Colonic mucosa (tissue), 4 donors: ENCODE data around the gene MYLK. TPM values are rescaled to one million over a fixed set of nuclear protein-coding genes. Genes with fewer than 3 reads are reported as not detected.

Experiments used
- DNase-seq: peaks from one replicate; pipeline ENCODE4 v3.0.0-alpha.2; 2020
- H3K27ac ChIP-seq: fragments of 200-600 bp; one replicate; pipeline ENCODE4 v1.8.0; 2021
- H3K27me3 ChIP-seq: fragments of 200-600 bp; one replicate; pipeline ENCODE4 v1.8.0; 2021
- H3K36me3 ChIP-seq: fragments of 200-600 bp; one replicate; pipeline ENCODE4 v1.8.0; 2021
- H3K4me1 ChIP-seq: fragments of 200-600 bp; one replicate; pipeline ENCODE4 v1.8.0; 2021; ENCODE audit warnings: mild to moderate bottlenecking
- H3K4me3 ChIP-seq: fragments of 200-600 bp; one replicate; pipeline ENCODE4 v1.8.0; 2021
- H3K9ac ChIP-seq, 2 donors: one replicate each; pipeline ENCODE4 v1.7.0; 2013; ENCODE audit warnings: control low read depth in 2 of 2, low read depth in 2 of 2, low read length in 2 of 2
- H3K9me3 ChIP-seq: fragments of 200-600 bp; one replicate; pipeline ENCODE4 v1.8.0; 2021
- intact Hi-C: fragments of 100-400 bp; cut with DNase I; formaldehyde crosslinking; loops from one replicate; pipeline ENCODE4 v1.14.1; 2022
- total RNA-seq, 2 donors: library from RNA; stranded (reverse); fragmentation: NEBNext Ultra II Directional in 1 of 2; extraction: Animal tissue kit (Norgen Biotek cat#: 25700) in 1 of 2; gene quantifications; one replicate each; pipeline ENCODE4 v1.2.1, GENCODE V29; 2021
- TF ChIP-seq, protein P1 (sequence below): fragments of 200-600 bp; IDR thresholded peaks from one replicate; pipeline ENCODE4 v1.8.0; 2022; ENCODE audit warnings: antibody characterized with exemption, mild to moderate bottlenecking
- donor health status: healthy.
- donor health status: DM: no; HTN: no; CAD: no.
- donor health status: DM: no; HTN: no; CAD: no.

Gene MYLK
- total RNA-seq, 2 donors from 2014 or later, result 58.8 to 267 TPM

GRCh38 chr3:123656691-123657090, 227.4 kb downstream of the MYLK start:
- Histone ChIP-seq H3K9ac (no peak overlapping the region), H3K4me1 (peaks cover 18% of the 10 kb centered on the region), H3K27me3 (no peaks in the 10 kb centered on the region), H3K36me3 (no peaks in the 10 kb centered on the region), H3K4me3 (no peak overlapping the region), H3K27ac (peak overlapping the region; percentile 39), H3K9me3 (no peaks in the 10 kb centered on the region)
- TF ChIP-seq, protein P1, sequence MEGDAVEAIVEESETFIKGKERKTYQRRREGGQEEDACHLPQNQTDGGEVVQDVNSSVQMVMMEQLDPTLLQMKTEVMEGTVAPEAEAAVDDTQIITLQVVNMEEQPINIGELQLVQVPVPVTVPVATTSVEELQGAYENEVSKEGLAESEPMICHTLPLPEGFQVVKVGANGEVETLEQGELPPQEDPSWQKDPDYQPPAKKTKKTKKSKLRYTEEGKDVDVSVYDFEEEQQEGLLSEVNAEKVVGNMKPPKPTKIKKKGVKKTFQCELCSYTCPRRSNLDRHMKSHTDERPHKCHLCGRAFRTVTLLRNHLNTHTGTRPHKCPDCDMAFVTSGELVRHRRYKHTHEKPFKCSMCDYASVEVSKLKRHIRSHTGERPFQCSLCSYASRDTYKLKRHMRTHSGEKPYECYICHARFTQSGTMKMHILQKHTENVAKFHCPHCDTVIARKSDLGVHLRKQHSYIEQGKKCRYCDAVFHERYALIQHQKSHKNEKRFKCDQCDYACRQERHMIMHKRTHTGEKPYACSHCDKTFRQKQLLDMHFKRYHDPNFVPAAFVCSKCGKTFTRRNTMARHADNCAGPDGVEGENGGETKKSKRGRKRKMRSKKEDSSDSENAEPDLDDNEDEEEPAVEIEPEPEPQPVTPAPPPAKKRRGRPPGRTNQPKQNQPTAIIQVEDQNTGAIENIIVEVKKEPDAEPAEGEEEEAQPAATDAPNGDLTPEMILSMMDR, result no peak
- intact Hi-C loops, result no loop called here
- DNase-seq, result no peak

DNA sequence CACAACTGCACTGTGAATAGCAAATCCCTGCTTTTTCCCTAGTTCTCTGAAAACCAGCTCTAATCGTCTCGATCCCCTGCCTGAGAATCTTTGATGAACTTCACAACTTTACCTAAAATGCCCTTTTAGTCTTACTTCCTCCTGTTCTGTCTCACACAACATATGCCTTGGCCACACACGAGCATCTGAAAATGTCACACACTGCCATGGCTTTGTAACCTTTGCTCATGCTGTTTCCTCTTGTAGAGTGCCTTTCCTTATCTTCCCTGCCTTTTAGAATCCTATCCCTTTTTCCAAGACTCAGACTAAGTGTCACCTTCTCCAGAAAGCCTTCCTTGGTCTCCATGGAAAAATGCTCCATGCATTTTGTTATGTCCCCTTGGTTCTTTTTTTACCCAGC, 227.9 kb downstream of the MYLK start:
- peaks cover 14% of the 10 kb centered on the region for H3K4me1 ChIP-seq
- no peaks in the 10 kb centered on the region for H3K36me3 ChIP-seq
- no peak overlapping the region for H3K27ac ChIP-seq
- H3K4me3 ChIP-seq, result no peak overlapping the region
- no peak overlapping the region for H3K9ac ChIP-seq
- intact Hi-C loops, result no loop called here
- TF ChIP-seq, protein P1, result no peak
- no peak for DNase-seq
- H3K27me3 ChIP-seq, result no peaks in the 10 kb centered on the region
- no peaks in the 10 kb centered on the region for H3K9me3 ChIP-seq

DNA sequence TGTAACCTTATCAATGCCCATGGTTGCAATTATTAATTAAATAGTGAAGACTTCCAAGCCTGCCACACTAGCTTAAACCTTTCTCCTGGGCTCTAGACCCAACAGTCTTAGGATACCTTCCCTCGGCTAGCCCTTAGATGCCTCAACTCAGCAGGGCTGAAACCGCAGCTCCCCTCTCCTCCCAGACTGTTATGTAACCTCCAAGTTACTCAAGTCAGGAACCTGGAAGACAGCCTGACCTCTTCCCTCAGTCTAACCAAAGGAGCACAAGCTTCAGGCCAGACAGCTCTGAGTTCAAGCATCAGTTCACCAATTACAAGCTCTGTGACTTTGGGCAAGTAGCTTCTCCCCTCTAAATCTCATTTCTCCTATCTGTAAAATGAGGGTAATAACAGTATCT, 228.7 kb downstream of the MYLK start:
- intact Hi-C loops, result no loop called here
- H3K27ac ChIP-seq, result no peak overlapping the region
- TF ChIP-seq, protein P1, result no peak

DNA sequence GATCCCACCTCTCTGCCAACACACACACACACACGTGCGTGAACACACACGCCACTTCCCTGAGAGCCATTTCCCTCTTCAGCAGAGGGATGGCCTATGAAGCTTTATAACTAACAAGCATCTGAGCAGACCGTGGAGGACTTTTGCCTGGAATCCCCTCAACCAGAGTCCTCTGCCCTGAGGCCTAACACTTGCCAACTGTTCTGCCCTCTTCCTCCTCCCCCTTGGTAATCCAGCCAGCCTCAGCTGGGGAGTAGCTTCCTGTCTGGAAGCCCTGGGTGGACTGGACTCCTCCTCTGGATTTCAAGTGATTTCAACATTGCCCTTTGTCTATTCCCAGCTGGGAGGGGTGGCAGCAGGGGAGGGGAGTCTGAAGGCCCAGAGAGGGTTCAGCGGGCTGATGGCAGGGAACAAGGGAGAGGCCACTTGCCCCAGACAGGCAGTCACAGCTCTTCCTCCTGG, 230.9 kb downstream of the MYLK start:
- no peaks in the 10 kb centered on the region for H3K36me3 ChIP-seq
- H3K4me1 ChIP-seq, result peaks cover 6% of the 10 kb centered on the region
- TF ChIP-seq, protein P1, result no peak
- peak overlapping the region; percentile 61 for H3K27ac ChIP-seq
- H3K4me3 ChIP-seq, result no peak overlapping the region
- intact Hi-C loops, result loop anchor here (5.0 kb wide), 2 partner anchors 44 to 69 kb away; no protein-coding TSS in a partner anchor
- H3K27me3 ChIP-seq, result no peaks in the 10 kb centered on the region
- peak; percentile 67 for DNase-seq
- H3K9ac ChIP-seq, result peak overlapping the region; percentile 41 to 51
- no peaks in the 10 kb centered on the region for H3K9me3 ChIP-seq

More for the DNA sequence above, 228.7 kb downstream of the MYLK start:
- Histone ChIP-seq H3K9ac (no peak overlapping the region), H3K9me3 (no peaks in the 10 kb centered on the region), H3K36me3 (no peaks in the 10 kb centered on the region), H3K27me3 (no peaks in the 10 kb centered on the region), H3K4me1 (peaks cover 8% of the 10 kb centered on the region), H3K4me3 (no peak overlapping the region)
- no peak for DNase-seq

- intact Hi-C loops, result loop anchor here (5.0 kb wide), 2 partner anchors 45 to 70 kb away; no protein-coding TSS in a partner anchor
- Histone ChIP-seq H3K4me1 (no peaks in the 10 kb centered on the region), H3K9ac (peak overlapping the region in 1 of 2 donors; percentile 51), H3K36me3 (no peaks in the 10 kb centered on the region), H3K4me3 (no peak overlapping the region), H3K27ac (peak overlapping the region; percentile 61), H3K9me3 (no peaks in the 10 kb centered on the region), H3K27me3 (no peaks in the 10 kb centered on the region)
- peak; percentile 88 for DNase-seq
- TF ChIP-seq, protein P1, result peak; percentile 90
Measured at GRCh38 chr3:123652342-123652984, 231.7 kb downstream of the MYLK start.
